ENCODE results near the gene MSMB. TPM values are rescaled to one million over a fixed set of nuclear protein-coding genes. Genes with fewer than 3 reads are reported as not detected.

MSMB gene
- total RNA-seq, 1 donor from 2014 or later: not detected

GRCh38 chr10:46033602-46034011 lies 12.5 kb downstream of the MSMB start:
- DNase-seq (no peak), ATAC-seq (no peak)
- no peaks in the 10 kb centered on the region for H3K9me3 ChIP-seq
- H3K4me1 ChIP-seq: peaks cover 15% of the 10 kb centered on the region
- H3K36me3 ChIP-seq: no peaks in the 10 kb centered on the region
- no peaks in the 10 kb centered on the region for H3K27me3 ChIP-seq
- no peak overlapping the region for H3K27ac ChIP-seq
- intact Hi-C loops (cut with DNase I): no loop called here
- TF ChIP-seq CTCF (IDR thresholded peaks at IDR 0.05): no peak
- H3K4me3 ChIP-seq: no peak overlapping the region

GRCh38 chr10:46031648-46032532 lies 14.2 kb downstream of the MSMB start:
- intact Hi-C loops (cut with DNase I): no loop called here
- DNase-seq (no peak), ATAC-seq (no peak)
- peaks cover 32% of the 10 kb centered on the region for H3K4me1 ChIP-seq
- H3K9me3 ChIP-seq: no peaks in the 10 kb centered on the region
- H3K27ac ChIP-seq: no peak overlapping the region
- TF ChIP-seq CTCF (IDR thresholded peaks at IDR 0.05): no peak
- H3K27me3 ChIP-seq: no peaks in the 10 kb centered on the region
- peaks cover 8% of the 10 kb centered on the region for H3K36me3 ChIP-seq
- H3K4me3 ChIP-seq: no peak overlapping the region

- no peaks in the 10 kb centered on the region for H3K27me3 ChIP-seq
- intact Hi-C loops (cut with DNase I): no loop called here
- DNase-seq: peak; percentile 98
- peaks cover 8% of the 10 kb centered on the region for H3K36me3 ChIP-seq
- peak within 1 kb of the TSS; percentile 90 for H3K27ac ChIP-seq
- peak; percentile 75 for TF ChIP-seq CTCF (IDR thresholded peaks at IDR 0.05)
- H3K4me1 ChIP-seq: peaks cover 48% of the 10 kb centered on the region
- peak; percentile 98 for ATAC-seq
- H3K9me3 ChIP-seq: no peaks in the 10 kb centered on the region
- peak within 1 kb of the TSS; percentile 96 for H3K4me3 ChIP-seq
Measured at GRCh38 chr10:46030091-46030937, 15.8 kb downstream of the MSMB start, which contains the start of gene NCOA4. NCOA4 (minus strand) TSS chr10:46030623; CDS start chr10:46016680, 13,943 bp downstream.

- intact Hi-C loops (cut with DNase I): no loop called here
- DNase-seq (no peak), ATAC-seq (no peak)
- no peaks in the 10 kb centered on the region for H3K9me3 ChIP-seq
- no peak for TF ChIP-seq CTCF (IDR thresholded peaks at IDR 0.05)
- H3K27me3 ChIP-seq: no peaks in the 10 kb centered on the region
- H3K4me1 ChIP-seq: peaks cover 56% of the 10 kb centered on the region
- H3K27ac ChIP-seq: peak overlapping the region; percentile 90
- H3K4me3 ChIP-seq: peak overlapping the region; percentile 96
- H3K36me3 ChIP-seq: peaks cover 8% of the 10 kb centered on the region
Measured at GRCh38 chr10:46029461-46030030, 16.5 kb downstream of the MSMB start.

- Histone ChIP-seq H3K4me3 (peak overlapping the region; percentile 96), H3K9me3 (no peaks in the 10 kb centered on the region), H3K36me3 (peaks cover 8% of the 10 kb centered on the region), H3K27me3 (no peaks in the 10 kb centered on the region), H3K4me1 (peaks cover 60% of the 10 kb centered on the region), H3K27ac (peak overlapping the region; percentile 90)
- DNase-seq (no peak), ATAC-seq (peak; percentile 46)
- intact Hi-C loops (cut with DNase I): no loop called here
- peak; percentile 67 for TF ChIP-seq CTCF (IDR thresholded peaks at IDR 0.05)
Measured at GRCh38 chr10:46028584-46029460, 17.2 kb downstream of the MSMB start.
